Measurements from ENCODE around the gene MAT1A. TPM values are rescaled to one million over a fixed set of nuclear protein-coding genes. Genes with fewer than 3 reads are reported as not detected.
"Not testable (repeated sequence)": the region's sequence is repeated elsewhere in the genome, so short reads cannot be mapped to it uniquely, and the experiment has no call there.

MAT1A gene
- 928 TPM for total RNA-seq

DNA sequence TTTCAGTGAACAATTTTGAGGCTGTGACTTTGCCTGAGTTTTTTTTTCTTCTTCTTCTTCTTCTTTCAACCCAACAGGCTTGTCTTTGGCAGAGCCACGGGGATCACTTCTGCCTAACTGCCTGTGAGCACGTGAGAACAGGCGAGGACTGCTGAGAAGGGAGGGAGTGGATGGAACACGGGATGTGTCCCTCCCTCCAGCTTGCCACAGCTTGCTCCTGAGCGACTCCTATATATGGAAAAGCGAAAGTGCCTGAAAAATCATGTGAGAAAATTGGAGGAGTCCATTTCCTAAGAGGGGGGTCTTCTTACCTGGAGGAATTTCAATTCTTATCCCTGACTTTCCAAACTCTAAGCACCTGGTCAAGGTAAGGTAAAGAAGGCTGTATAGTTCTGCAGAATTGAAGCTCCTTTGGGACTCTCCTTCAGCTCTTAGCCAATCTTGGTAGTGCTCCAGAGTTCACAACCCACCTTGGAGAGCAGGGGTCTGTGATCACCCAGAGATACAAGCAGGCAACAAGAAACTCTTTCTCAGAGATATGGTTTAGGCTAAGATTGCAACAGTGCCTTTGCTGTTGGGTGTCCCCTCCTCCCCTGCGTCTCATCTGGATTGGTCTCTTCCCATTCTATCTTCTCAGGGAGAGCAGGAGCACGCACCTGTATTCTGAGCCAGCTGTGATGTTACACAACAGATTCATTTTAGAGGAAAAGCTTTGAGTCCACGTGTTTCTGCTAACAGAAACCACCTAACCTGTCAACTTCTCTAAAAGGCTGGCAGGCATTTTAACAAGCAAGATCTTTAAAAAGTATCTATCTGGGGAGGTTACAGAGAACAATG lies at the start of gene MAT1A:
Gene MAT1A, minus strand, starts transcription at position 208 of the 837 bp plus-strand sequence. CDS start 235 bp downstream, outside the sequence.
- peak; percentile 63 for ATAC-seq
- DNase-seq (ENCODE audit: low spot score), result peak; percentile 88

GRCh38 chr10:80333983-80334382 lies 44.5 kb upstream of the MAT1A start:
- ATAC-seq, result peak; percentile 97

GRCh38 chr10:80324891-80325364 lies 35.5 kb upstream of the MAT1A start:
- DNase-seq (ENCODE audit: low spot score) (no peak), ATAC-seq (peak; percentile 23)

More at GRCh38 chr10:80333983-80334382, 44.5 kb upstream of the MAT1A start:
- DNase-seq (ENCODE audit: low spot score), result peak; percentile 83

DNA sequence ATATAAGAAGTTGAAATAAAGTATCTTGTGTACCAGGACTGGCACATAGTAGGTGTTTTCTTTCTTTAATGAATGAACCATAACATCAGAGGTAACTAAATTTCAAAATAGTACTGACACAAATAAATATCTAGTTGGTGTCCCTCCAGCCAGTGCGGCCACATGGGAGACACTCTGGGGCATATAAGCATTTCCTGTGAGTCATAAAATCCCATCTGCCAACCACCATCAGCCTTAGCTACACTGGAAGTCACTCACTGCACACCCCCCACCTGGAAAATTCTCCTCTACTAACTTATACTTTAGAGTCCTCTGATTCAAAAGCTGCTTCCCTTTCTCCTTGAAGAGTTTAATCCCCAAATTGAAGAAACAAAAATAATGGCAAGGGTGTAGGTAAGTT lies 34.6 kb upstream of the MAT1A start:
- ATAC-seq (no peak), DNase-seq (ENCODE audit: low spot score) (no peak)

DNA sequence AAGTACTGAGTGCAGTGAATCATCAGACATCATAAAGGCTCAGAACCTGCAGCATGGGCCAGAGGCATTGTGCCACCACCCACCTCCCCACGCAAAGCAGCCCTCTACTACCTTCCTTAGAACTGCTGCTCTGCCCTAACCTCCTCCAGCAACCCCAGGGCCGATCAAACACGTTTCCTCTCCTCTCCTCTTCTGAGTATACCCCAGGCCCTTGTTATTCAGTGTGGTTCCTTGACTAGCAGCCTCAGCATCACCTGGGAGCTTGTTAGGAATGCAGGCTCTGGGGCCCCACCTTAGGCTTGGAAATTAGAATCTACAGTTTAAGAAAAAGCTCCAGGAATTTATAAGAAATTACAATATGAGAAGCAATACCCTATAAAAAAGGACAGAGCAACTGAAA lies 33.9 kb upstream of the MAT1A start:
- no peak for ATAC-seq

DNA sequence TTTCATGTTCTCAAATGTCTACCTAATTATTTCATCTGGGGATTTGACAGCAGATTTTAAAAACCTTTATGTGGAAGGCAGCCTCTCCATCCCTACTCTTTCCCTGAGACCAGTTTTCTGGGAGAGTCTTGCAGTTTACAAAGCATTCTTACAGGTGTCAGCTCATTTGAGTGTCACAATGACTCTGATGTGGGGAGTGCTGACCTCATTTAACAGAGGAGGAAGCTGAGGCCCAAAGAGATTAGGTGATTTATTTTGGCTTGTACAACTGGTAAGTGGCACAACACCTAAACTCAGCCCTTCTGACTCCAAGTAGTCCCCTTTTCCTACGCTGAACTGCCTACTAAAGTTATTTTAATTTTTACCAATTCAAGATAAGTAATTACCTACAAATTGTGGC lies 33.3 kb upstream of the MAT1A start:
- DNase-seq (ENCODE audit: low spot score) (no peak), ATAC-seq (peak; percentile 37)

More for the DNA sequence above, 33.9 kb upstream of the MAT1A start:
- DNase-seq (ENCODE audit: low spot score), result no peak

GRCh38 chr10:80322158-80322557 lies 32.7 kb upstream of the MAT1A start:
- ATAC-seq, result no peak
- DNase-seq (ENCODE audit: low spot score), result no peak

DNA sequence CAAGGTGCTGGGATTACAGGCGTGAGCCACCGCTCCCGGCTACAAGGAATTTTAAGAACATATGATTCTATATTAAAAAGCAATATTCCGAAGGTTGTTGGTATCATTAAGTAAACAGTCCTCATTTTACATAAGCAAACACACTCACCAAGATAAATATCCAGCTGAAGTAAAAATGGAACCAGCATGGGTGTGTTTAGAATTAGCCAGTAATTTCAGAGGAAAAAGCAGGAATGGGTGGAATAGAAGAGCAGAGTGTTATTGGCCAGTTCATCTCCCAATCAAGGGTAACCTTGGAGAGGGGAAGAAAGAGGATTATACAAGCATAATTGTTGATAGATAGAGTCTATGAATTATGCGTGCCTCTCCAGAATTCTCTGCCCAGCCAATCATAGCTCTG lies 31.7 kb upstream of the MAT1A start:
- ATAC-seq, result peak; percentile 39
- DNase-seq (ENCODE audit: low spot score), result no peak

GRCh38 chr10:80320377-80320776 lies 30.9 kb upstream of the MAT1A start:
- peak; percentile 78 for ATAC-seq

DNA sequence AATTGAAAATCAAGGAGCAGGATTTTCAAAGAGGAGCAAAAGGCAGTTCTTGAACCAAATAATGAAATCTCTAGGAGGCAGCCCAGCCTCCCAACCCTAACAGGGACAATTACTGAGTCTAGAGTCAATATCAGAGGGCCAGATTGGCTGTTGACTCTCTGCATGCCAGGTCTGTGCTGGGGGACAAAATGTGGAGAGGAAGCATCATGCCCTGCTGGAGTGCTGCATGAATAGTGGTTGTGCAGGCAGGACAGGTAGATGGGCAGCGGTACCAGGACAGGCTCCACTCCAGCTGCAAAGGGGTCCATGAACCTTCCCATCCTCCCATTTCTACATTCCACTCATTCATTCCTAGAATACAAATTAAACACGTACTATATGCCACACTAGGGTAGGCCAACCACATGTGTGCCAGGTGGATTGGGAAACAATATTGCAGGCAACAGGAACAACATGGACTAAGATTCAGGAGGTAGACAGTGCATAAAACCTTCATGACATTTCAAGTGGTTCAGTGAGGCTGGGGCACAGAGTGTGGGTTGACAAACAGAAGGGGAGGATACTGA lies 30.4 kb upstream of the MAT1A start:
- ATAC-seq (peak; percentile 49), DNase-seq (ENCODE audit: low spot score) (peak; percentile 72)

More at GRCh38 chr10:80320377-80320776, 30.9 kb upstream of the MAT1A start:
- peak; percentile 79 for DNase-seq (ENCODE audit: low spot score)

- DNase-seq (ENCODE audit: low spot score) (no peak), ATAC-seq (peak; percentile 28)
Measured at GRCh38 chr10:80319318-80319717, 29.9 kb upstream of the MAT1A start.

DNA sequence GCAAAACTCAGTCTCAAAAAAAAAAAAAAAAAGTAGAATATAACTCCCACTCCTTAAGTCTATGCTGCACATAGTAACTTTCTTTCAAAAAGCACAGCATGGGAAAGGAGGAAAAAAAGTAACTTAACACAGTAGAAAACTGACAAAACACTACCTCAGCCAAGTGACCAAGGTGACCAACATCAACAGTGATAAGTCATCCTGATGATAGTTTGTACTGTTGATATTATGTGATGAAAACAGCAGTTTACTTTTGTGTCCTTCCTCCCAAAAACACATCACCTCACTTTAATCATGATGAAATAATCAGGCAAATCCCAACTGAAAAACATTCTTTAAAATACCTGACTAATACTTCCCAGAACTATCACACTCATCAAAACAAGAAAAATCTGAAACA lies 29.3 kb upstream of the MAT1A start:
- ATAC-seq (peak; percentile 13), DNase-seq (ENCODE audit: low spot score) (no peak)

GRCh38 chr10:80315391-80315790 lies 25.9 kb upstream of the MAT1A start:
- ATAC-seq (no peak), DNase-seq (ENCODE audit: low spot score) (no peak)

DNA sequence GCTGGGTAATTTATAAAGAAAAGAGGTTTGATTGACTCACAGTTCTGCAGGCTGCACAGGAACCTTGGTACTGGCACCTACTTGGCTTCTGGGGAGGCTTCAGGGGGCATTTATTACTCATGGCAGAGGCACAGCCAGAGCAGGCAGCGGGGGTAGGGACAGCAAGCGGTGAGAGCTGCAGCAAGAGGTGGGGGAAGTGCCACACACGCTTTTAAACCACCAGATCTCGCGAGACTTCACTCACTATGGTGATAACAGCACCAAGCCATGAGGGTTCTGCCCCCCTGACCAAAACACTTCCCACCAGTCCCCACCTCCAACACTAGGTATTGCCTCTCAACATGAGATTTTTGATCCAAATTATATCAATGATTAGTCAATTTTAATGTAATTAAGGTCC lies 24.1 kb upstream of the MAT1A start:
- ATAC-seq (no peak), DNase-seq (ENCODE audit: low spot score) (no peak)

GRCh38 chr10:80305989-80306388 lies 16.5 kb upstream of the MAT1A start:
- not testable (repeated sequence) for ATAC-seq

DNA sequence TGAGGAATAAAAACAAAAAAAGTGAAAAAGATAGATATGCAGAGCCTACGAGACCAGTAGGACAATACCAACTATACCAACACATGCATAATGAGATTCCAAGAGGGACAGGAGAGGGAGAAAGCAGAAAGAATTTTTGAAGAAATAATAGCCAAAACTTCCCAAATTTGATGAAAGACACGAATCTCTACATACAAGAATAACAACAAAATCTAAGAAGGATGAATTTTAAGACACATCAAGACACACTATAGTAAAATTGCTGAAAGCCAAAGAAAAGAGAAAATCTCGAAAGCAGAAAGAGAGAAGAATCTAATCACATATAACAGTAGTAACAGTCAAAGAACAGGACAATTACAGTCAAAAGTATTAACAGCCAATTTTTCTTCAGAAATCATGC lies 7.5 kb upstream of the MAT1A start:
- no peak for ATAC-seq
- no peak for DNase-seq (ENCODE audit: low spot score)

More at GRCh38 chr10:80305989-80306388, 16.5 kb upstream of the MAT1A start:
- DNase-seq (ENCODE audit: low spot score), result not testable (repeated sequence)

GRCh38 chr10:80292607-80293239 lies 3.3 kb upstream of the MAT1A start:
- peak; percentile 55 for ATAC-seq

GRCh38 chr10:80290474-80291220 lies 1.2 kb upstream of the MAT1A start:
- ATAC-seq (peak; percentile 46), DNase-seq (ENCODE audit: low spot score) (peak; percentile 72)

More at GRCh38 chr10:80292607-80293239, 3.3 kb upstream of the MAT1A start:
- peak; percentile 82 for DNase-seq (ENCODE audit: low spot score)

GRCh38 chr10:80288849-80289248 lies 609 bp downstream of the MAT1A start:
- ATAC-seq, result no peak
- no peak for DNase-seq (ENCODE audit: low spot score)

GRCh38 chr10:80284522-80284921 lies 4.9 kb downstream of the MAT1A start:
- ATAC-seq (peak; percentile 21), DNase-seq (ENCODE audit: low spot score) (peak; percentile 70)

Measured in left lobe of liver (tissue), 2 donors.